ENCODE data around the gene UBTD1. TPM values are rescaled to one million over a fixed set of nuclear protein-coding genes. Genes with fewer than 3 reads are reported as not detected.

Gene UBTD1
- total and polyA plus RNA-seq, 10 of the 15 experiments (the other 5 are each of a cell fraction or from before 2014, with no cell fraction given), result 0.04 to 1.5 (median 1.2) TPM; not detected in 1

- no peaks in the 10 kb centered on the region for H3K36me3 ChIP-seq (ENCODE audit: control insufficient read depth in 2 of 2, insufficient read depth in 2 of 2, low read length in 1 of 2)
- no peak overlapping the region for H3K4me2 ChIP-seq (ENCODE audit: control insufficient read depth, insufficient read depth)
- no peaks in the 10 kb centered on the region for H3K79me2 ChIP-seq (ENCODE audit: control insufficient read depth, insufficient read depth, low read length)
- FAIRE-seq (no peak), ATAC-seq (no peak), DNase-seq (ENCODE audit: low read depth, low spot score) (no peak)
- ChIA-PET RAD21 (ENCODE audit: unreplicated experiment) (no interaction called here), SMC1A (ENCODE audit: uncharacterized antibody, unreplicated experiment) (interaction anchor here (0.8 to 1.1 kb wide), 2 partner anchors 19 to 44 kb away, joined by 3 read pairs; partner anchors contain the start of gene ANKRD2), CTCF (interaction anchor here (0.6 to 1.6 kb wide), 3 partner anchors 19 to 438 kb away, joined by 4 read pairs; partner anchors contain the start of gene ANKRD2), POLR2A (no interaction called here)
- intact Hi-C loops (cut with micrococcal nuclease; ENCODE audit: unreplicated experiment), result no loop called here
- 15% methylated on average over 5 of the region's 5 CpGs for WGBS (ENCODE audit: insufficient coverage, insufficient replicate concordance, low lambda C conversion rate, missing lambda C conversion rate)
- no peaks in the 10 kb centered on the region for H3K27me3 ChIP-seq (replicated peaks in 1 of 2; ENCODE audit: control insufficient read depth in 2 of 2, insufficient read depth in 2 of 2, low read length in 1 of 2)
- H3K27ac ChIP-seq (ENCODE audit: control insufficient read depth, insufficient read depth), result no peak overlapping the region
- H3K4me3 ChIP-seq, result no peak overlapping the region
- no peaks in the 10 kb centered on the region for H4K20me1 ChIP-seq (ENCODE audit: control insufficient read depth, insufficient read depth)
- no peak overlapping the region for H3K9ac ChIP-seq (ENCODE audit: control insufficient read depth, insufficient read depth, low read length)
- no TSS peak for BruUV-seq (replicated peaks)
- no peak overlapping the region for H2AFZ ChIP-seq (ENCODE audit: control insufficient read depth, low read depth, low read length)
- in situ Hi-C loops (cut with MboI), result no loop called here
- no peaks in the 10 kb centered on the region for H3K4me1 ChIP-seq (ENCODE audit: control insufficient read depth, insufficient read depth, low read length)
- H3K9me3 ChIP-seq (replicated peaks; ENCODE audit: control insufficient read depth, insufficient read depth, low read length), result no peaks in the 10 kb centered on the region
- TF ChIP-seq JUNB (IDR thresholded peaks at IDR 0.05) (no peak), NR2F1 (conservative IDR thresholded peaks at IDR 0.05) (no peak), IKZF1 (conservative IDR thresholded peaks at IDR 0.05) (no peak), CBFB (IDR thresholded peaks at IDR 0.05; ENCODE audit: low read depth) (no peak), ZNF622 (IDR thresholded peaks at IDR 0.05) (no peak), PBX3 (IDR thresholded peaks at IDR 0.05; ENCODE audit: insufficient replicate concordance, low read depth, low read length) (no peak), NKRF (conservative IDR thresholded peaks at IDR 0.05) (no peak), MEF2A (IDR thresholded peaks at IDR 0.05; ENCODE audit: insufficient read depth, low read depth, low read length) (no peak)
Observed at GRCh38 chr10:97590748-97591495, 92.2 kb downstream of the UBTD1 start.

Data from GM12878 (cell line).